ENCODE results near the gene CREB3L2. TPM values are rescaled to one million over a fixed set of nuclear protein-coding genes. Genes with fewer than 3 reads are reported as not detected.
"Not testable (repeated sequence)": the region's sequence is repeated elsewhere in the genome, so short reads cannot be mapped to it uniquely, and the experiment has no call there.

Gene CREB3L2
- total RNA-seq, 2 donors from 2014 or later, result 41.5 to 80.1 TPM

GRCh38 chr7:137978464-137979237 lies 23.2 kb downstream of the CREB3L2 start:
- DNase-seq (peak; percentile 75), ATAC-seq (peak; percentile 83 to 89)
- intact Hi-C loops (cut with DNase I), result no loop called here

- no peak for DNase-seq
- ATAC-seq, result no peak
- intact Hi-C loops (cut with DNase I), result no loop called here
Observed at GRCh38 chr7:137977173-137977572, 24.7 kb downstream of the CREB3L2 start.

GRCh38 chr7:137976696-137977095 lies 25.2 kb downstream of the CREB3L2 start:
- intact Hi-C loops (cut with DNase I), result no loop called here
- ATAC-seq (no peak), DNase-seq (no peak)

GRCh38 chr7:137976232-137976631 lies 25.7 kb downstream of the CREB3L2 start:
- intact Hi-C loops (cut with DNase I), result no loop called here
- DNase-seq (no peak), ATAC-seq (no peak)

GRCh38 chr7:137975768-137976167 lies 26.1 kb downstream of the CREB3L2 start:
- ATAC-seq, result peak; percentile 35 to 63
- no peak for DNase-seq
- intact Hi-C loops (cut with DNase I), result no loop called here

- peak; percentile 60 to 75 for ATAC-seq
- intact Hi-C loops (cut with DNase I), result no loop called here
- peak; percentile 60 for DNase-seq
Observed at GRCh38 chr7:137975221-137975620, 26.7 kb downstream of the CREB3L2 start.

GRCh38 chr7:137974766-137975165 lies 27.1 kb downstream of the CREB3L2 start:
- intact Hi-C loops (cut with DNase I), result no loop called here
- ATAC-seq (no peak), DNase-seq (no peak)

- intact Hi-C loops (cut with DNase I), result no loop called here
- DNase-seq (peak; percentile 73), ATAC-seq (peak; percentile 54 to 80)
Observed at GRCh38 chr7:137970253-137970975, 31.5 kb downstream of the CREB3L2 start.

- DNase-seq (no peak), ATAC-seq (no peak)
- intact Hi-C loops (cut with DNase I), result no loop called here
Observed at GRCh38 chr7:137969828-137970227, 32.1 kb downstream of the CREB3L2 start.

GRCh38 chr7:137968890-137969289 lies 33.0 kb downstream of the CREB3L2 start:
- intact Hi-C loops (cut with DNase I), result no loop called here
- ATAC-seq (peak; percentile 44 to 45), DNase-seq (no peak)

GRCh38 chr7:137968339-137968738 lies 33.5 kb downstream of the CREB3L2 start:
- ATAC-seq; intact Hi-C loops (cut with DNase I); DNase-seq: not testable (repeated sequence)

GRCh38 chr7:137967143-137968018 lies 34.5 kb downstream of the CREB3L2 start:
- no peak for DNase-seq
- intact Hi-C loops (cut with DNase I), result no loop called here
- ATAC-seq, result peak; percentile 5 to 11

GRCh38 chr7:137966641-137967142 lies 35.2 kb downstream of the CREB3L2 start:
- intact Hi-C loops (cut with DNase I), result no loop called here
- ATAC-seq (no peak), DNase-seq (no peak)

- ATAC-seq (no peak), DNase-seq (no peak)
- intact Hi-C loops (cut with DNase I), result no loop called here
Observed at GRCh38 chr7:137965942-137966640, 35.8 kb downstream of the CREB3L2 start.

- intact Hi-C loops (cut with DNase I), result no loop called here
- DNase-seq (no peak), ATAC-seq (no peak)
Observed at GRCh38 chr7:137964824-137965545, 36.9 kb downstream of the CREB3L2 start.

GRCh38 chr7:137962875-137963507 lies 38.9 kb downstream of the CREB3L2 start:
- no peak for ATAC-seq
- DNase-seq, result no peak
- intact Hi-C loops (cut with DNase I), result no loop called here

GRCh38 chr7:137962491-137962874 lies 39.4 kb downstream of the CREB3L2 start:
- DNase-seq, result no peak
- no peak for ATAC-seq
- intact Hi-C loops (cut with DNase I), result no loop called here
